GM18505 (cell line): Measurements from ENCODE around the gene SMAP2.

Experiments
- ATAC-seq: cut with Tn5 transposase; IDR thresholded peaks from one replicate; pipeline ENCODE4 v1.9.1; 2021; ENCODE audit not compliant: unreplicated experiment
- POLR2A ChIP-seq: IDR thresholded peaks from 4 replicates; pipeline ENCODE4 v1.6.1; 2011; ENCODE audit warnings: borderline replicate concordance; ENCODE audit not compliant: insufficient read depth, insufficient read length; ENCODE audit errors: extremely low read depth

The SMAP2 gene

GRCh38 chr1:40353082-40353481 lies 20.4 kb upstream of the SMAP2 start:
- no peak for ATAC-seq
- no peak for TF ChIP-seq POLR2A

- no peak for TF ChIP-seq POLR2A
- ATAC-seq = no peak
Measured at GRCh38 chr1:40357625-40358024, 15.9 kb upstream of the SMAP2 start.

GRCh38 chr1:40360631-40361030 lies 12.9 kb upstream of the SMAP2 start:
- no peak for TF ChIP-seq POLR2A
- ATAC-seq = no peak

GRCh38 chr1:40361201-40361600 lies 12.3 kb upstream of the SMAP2 start:
- ATAC-seq = no peak

GRCh38 chr1:40361637-40362036 lies 11.9 kb upstream of the SMAP2 start:
- ATAC-seq = no peak
- no peak for TF ChIP-seq POLR2A

More at GRCh38 chr1:40361201-40361600, 12.3 kb upstream of the SMAP2 start:
- TF ChIP-seq POLR2A = no peak

- no peak for TF ChIP-seq POLR2A
- no peak for ATAC-seq
Measured at GRCh38 chr1:40362199-40362598, 11.3 kb upstream of the SMAP2 start.

- no peak for TF ChIP-seq POLR2A
- no peak for ATAC-seq
Measured at GRCh38 chr1:40362699-40363098, 10.8 kb upstream of the SMAP2 start.

- peak; percentile 81 for ATAC-seq
- no peak for TF ChIP-seq POLR2A
Measured at GRCh38 chr1:40363721-40364120, 9.8 kb upstream of the SMAP2 start.

GRCh38 chr1:40371707-40372258 lies 1.7 kb upstream of the SMAP2 start:
- no peak for TF ChIP-seq POLR2A
- ATAC-seq = no peak

GRCh38 chr1:40372658-40373322 lies 737 bp upstream of the SMAP2 start:
- no peak for TF ChIP-seq POLR2A
- no peak for ATAC-seq

- TF ChIP-seq POLR2A = no peak
- ATAC-seq = no peak
Measured at GRCh38 chr1:40377512-40377911, 4.0 kb downstream of the SMAP2 start.

GRCh38 chr1:40379785-40380452 lies 6.4 kb downstream of the SMAP2 start:
- TF ChIP-seq POLR2A = no peak
- ATAC-seq = no peak

- ATAC-seq = no peak
- no peak for TF ChIP-seq POLR2A
Measured at GRCh38 chr1:40380817-40381216, 7.3 kb downstream of the SMAP2 start.
